ENCODE measurements around the gene RFNG.
A peak's percentile ranks its signal among the peaks of the same experiment; 100 is the strongest.

RFNG gene, protein sequence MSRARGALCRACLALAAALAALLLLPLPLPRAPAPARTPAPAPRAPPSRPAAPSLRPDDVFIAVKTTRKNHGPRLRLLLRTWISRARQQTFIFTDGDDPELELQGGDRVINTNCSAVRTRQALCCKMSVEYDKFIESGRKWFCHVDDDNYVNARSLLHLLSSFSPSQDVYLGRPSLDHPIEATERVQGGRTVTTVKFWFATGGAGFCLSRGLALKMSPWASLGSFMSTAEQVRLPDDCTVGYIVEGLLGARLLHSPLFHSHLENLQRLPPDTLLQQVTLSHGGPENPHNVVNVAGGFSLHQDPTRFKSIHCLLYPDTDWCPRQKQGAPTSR

GRCh38 chr17:82051776-82052637, at the start of gene RFNG, which contains the start of gene GPS1:
Gene RFNG (minus strand): TSS chr17:82051811. CDS start chr17:82051766, 45 bp downstream.
Gene GPS1 (plus strand): TSS chr17:82051898. CDS start chr17:82051932, 34 bp downstream.
- peak; percentile 75 for DNase-seq

- DNase-seq = no peak
Measured at GRCh38 chr17:82101301-82101715, 49.7 kb upstream of the RFNG start.

DNA sequence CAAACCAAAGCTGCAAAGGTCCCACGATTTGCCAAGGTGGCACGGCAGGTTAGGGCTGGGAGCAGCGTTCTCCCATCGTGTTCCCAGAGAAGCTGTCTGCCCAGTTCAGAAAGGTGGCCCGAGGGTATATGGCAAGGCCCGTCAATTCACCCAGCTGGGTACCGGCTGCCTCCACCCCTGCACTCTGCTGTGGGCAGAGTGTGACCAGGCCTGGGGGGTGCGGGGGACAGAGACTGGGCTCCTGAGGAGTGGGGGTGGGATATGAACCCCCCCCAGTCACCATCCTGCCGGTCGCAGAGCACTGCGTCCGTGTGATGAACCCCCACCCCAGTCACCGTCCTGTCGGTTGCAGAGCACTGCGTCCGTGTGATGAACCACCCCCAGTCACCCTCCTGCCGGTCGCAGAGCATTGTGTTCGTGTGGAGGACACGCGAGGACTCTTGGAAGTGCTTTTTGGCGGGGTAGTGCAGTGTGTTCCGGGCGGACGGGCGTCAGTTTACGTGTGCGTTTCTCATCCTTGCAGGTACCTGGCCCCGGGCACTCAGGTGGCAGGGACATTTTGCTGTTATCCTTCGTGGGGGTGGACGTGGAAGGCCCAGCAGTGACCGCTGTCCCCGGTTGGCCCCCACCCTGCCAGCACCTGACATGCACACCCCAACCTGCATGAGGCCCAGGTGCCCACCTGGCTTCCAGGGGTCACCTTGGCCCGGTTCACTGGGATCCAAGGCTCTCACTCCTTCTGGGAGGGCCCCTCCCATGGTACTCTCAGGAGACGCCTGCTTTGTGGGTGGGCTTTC, 49.1 kb upstream of the RFNG start:
- DNase-seq = no peak

- DNase-seq = no peak
Measured at GRCh38 chr17:82098939-82099763, 47.5 kb upstream of the RFNG start.

GRCh38 chr17:82098169-82098938, 46.7 kb upstream of the RFNG start, which contains the start of gene FASN:
Gene FASN (minus strand): TSS chr17:82098236. CDS start chr17:82096445, 1,791 bp downstream.
- DNase-seq = peak; percentile 96

DNA sequence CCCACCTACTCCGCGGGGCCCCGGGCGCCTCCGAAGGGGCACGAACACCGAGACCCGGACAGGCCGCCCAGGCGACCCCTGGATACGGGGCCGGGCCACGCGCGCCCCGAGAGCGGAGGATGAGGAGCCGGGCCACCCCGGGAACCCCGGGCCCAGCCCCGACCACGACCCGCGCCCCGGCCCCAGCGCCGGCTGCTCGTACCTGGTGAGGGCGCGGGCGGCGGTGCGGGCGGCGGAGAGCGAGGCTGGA, 46.2 kb upstream of the RFNG start:
- no peak for DNase-seq

DNA sequence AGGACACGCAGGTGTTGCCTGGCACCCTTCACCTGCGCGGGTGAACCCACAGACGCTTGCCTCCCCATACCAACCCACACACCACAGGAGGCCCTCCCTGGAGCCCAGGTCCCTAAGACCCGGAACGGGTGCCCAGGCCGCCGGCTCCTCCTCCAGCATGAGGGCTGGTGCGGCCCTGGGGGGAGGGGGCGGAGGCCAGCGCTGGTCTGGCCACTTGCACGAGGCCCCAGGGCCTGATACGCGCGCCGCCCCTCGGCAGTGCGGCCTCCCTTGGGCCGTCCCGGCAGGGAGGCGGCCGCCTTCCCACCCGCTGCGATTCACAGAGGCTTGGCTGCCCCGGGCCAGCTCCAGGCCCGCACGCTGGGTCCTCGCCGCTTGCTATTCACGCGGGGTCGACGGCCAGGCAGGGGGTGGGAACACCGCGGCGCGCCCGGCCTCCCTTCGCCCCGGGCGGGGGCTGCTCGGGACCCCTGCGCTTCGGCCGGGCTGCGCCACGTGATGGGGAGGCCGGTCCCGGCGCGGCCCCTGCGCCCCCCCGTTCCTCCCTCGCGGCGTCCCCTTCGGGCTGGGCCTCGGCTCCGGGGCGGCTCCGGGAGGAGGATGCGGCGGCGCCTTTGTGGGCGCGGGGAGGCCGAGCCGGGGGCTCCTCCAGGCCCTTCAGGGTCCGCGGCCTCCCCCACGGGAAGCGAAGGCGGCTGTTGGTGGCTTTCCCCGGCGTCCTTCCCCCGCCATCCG, 45.7 kb upstream of the RFNG start:
- DNase-seq = peak; percentile 74

DNA sequence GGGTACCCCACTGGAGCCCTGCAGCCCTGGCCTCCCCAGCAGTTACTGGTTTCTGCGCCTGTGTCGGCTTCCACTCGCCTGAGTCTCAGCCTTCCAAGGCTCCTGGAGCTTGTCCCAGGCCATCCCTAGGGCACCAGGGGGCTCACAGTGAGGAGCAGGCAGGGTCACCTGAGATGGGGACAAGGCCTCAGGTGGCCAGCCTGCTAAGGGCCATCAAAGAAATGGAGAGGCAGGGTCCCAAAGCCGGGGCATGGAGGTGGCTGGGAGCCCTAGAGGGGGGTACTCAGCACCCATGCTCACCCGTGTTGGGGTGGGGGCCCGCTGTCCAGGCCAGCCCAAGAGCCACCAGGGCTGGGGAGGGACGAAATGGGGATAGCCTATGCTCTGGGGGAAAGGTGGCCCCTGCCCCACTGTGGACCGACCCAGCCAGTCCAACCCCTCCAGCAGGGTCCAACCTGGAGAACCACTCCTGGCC, 45.1 kb upstream of the RFNG start:
- no peak for DNase-seq

DNA sequence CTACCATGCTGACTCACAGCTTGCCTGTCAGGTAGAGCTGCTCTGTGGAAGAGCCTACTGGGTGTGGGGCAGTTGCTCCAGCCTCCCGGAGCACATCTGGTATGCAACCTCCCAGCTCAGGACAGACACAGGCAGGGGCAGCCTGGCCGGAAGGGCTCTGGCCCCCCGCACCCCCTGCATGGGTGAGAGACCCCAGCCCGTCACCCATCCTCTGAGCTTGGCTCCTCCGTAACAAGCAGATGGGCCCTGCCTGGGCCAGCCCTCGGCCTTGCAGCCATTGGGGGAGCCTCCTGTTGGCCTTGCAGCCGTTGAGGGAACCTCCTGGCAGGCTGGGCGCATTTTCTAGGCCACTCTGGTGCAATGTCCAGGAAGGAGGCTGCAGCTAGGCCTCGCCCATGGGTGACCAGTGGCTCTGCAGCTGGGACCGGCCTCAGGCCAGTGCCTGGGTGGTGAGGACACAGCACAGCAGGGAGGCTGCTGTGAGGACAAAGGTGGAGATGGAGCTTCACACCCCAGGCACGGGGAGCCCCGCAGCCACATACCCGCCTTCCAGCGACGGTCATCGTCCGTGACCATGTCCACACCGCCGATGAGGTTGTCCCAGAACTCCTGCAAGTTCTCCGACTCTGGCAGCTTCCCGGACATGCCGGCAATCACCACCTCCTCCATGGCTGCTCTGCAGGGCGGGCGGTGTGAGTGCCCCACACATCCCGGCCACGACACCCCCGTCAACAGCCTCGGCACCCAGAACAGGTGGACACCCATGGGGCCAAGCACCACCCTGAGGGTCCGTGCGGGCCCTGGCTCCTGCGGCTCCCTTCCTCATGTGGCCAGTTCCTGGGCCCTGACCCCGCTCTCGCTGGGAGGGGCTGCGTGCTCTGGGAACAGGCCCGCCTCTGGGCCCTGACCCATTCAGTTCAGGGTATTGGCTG, 44.4 kb upstream of the RFNG start:
- no peak for DNase-seq

DNA sequence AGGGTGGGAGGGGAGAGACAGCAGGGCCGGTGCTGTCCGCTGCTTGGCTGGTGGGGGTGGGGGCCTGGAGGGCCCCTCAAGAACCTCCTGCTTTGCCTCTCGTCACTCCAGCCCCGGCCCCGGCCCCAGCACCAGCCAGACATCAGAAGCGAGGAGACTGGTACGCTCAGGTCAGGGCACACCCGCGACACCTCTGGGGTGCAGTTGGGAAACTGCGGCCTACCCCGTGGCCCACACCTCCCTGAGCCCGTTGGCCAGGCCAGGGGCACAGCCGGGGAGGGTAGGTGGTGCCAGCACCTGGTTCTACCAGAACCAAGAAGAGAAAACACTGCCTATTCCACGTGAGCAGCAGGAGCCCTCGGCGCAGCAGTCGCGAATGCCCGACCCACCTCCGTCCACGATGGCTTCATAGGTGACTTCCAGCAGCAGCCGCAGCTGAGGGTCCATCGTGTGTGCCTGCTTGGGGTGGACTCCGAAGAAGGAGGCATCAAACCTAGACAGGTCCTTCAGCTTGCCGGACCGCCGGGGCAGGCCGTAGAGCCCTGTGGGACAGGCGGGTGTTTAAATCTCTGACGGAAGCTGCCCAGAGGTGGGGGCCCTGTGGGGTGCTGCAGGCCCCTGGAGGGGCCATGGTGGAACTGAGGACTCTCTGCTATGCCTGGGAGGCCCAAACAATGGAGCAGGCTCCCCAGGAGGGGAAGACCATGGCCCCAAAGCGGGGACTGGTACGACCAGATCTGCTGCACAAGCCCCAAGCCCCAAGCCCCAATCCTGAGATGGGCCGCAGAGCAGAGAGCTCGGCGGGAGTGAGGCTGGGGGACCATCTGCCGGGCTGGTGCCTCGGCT, 43.5 kb upstream of the RFNG start:
- no peak for DNase-seq

DNA sequence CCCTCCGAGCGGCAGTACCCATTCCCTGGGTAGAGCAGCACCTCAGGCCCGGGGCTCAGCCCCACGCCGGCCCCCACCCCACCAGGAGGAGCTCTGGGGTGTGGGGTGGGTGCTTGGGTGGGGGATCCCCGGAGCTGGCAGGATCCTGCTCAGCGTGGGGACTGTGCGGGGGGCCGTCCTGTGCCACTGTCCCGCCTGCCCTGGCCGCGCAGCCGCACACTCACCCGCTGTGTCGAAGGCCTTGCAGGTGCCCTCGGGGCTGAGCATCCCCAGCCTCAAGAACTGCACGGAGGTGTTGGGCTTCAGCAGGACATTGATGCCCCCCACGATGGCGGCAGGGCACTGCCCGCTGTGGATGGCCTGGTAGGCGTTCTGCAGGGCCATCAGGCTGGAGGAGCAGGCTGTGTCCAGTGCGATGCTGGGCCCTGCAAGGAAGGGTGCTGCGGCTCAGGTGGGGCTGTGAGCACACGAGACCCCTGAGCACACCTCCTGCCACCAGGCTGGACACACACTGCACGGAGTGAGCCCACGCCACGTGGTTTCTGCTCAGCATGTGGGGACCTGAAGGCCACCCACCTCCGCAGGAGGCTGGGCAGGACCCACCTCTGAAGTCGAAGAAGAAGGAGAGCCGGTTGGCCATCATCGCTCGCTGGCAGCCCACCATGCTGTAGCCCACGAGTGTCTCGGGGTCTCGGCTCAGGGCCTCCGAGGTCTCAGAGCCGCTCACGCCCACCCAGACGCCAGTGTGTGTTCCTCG, 41.6 kb upstream of the RFNG start:
- DNase-seq = no peak

GRCh38 chr17:82092628-82092994, 41.0 kb upstream of the RFNG start:
- no peak for DNase-seq

DNA sequence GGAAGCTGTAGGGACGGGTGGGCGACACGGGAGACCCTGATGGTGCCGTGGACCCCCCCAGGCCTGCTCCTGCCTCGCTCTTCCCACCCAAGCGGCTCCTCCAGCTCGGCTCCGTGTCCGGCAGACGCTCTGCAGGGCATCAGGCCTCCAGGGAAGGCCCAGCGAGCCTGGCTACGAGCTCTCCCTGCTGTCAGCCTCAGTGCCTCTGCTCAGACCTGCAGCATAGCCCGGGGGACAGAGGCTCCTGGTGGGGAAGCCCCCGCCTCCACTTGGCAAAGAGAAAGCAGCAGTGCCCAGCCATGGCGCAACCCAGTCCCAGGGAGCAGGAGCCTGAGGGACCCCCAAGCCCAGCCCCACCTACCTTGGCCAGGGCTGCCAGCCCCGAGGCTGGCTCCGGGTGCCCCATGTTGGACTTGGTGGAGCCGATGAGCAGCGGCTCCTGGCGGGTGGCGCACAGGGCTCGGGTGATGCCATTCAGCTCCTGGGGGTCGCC, 40.5 kb upstream of the RFNG start:
- DNase-seq = no peak

DNA sequence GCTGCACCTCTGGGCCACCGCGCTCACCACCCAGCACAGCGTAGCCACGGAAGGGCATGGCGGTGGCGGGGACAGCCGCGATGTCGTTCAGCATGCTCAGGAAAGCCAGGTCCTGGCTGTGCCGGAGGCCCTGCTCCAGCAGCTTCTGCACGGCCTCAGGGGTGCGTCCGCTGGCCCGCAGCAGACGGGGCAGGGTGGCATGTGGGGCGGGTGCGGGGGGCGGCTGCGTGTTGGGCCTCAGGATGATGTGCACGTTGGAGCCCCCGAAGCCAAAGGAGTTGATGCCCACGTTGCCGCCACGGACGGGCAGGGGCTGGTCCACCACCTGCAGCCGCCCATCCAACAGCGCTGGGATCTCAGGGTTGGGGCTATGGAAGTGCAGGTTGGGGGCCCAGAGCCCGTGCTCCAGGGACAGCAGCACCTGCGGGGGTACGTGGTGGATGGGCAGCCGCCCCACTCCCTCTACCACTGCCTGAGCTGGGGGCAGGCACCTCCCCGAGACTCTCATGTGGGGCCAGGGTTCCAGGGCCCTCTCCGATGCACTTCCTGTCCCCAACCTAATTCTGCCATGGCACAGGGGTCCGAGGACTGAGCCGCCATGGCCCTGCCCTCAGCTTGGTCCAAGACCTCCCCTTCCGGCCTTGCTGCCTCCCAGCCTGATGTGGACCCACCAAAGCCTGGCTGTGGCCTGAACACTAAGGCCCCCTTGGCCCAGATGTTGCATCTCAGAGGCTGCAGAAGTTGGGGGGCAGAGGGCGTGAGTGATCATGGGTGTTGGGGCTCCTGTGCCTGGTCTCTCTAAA, 39.9 kb upstream of the RFNG start:
- no peak for DNase-seq

- DNase-seq = no peak
Measured at GRCh38 chr17:82090549-82091263, 39.1 kb upstream of the RFNG start.
